HG02571 (cell line): ENCODE data around the gene IFNA5.

ENCODE experiments used
- ATAC-seq: cut with Tn5 transposase; IDR thresholded peaks from one replicate; pipeline ENCODE4 v1.9.1; 2021; ENCODE audit warnings: mild to moderate bottlenecking, moderate library complexity; ENCODE audit not compliant: unreplicated experiment

The IFNA5 gene

GRCh38 chr9:21305213-21305612 lies at the start of gene IFNA5:
Gene IFNA5 (minus strand): TSS chr9:21305313. CDS start chr9:21305256, 57 bp downstream.
- ATAC-seq, result no peak

GRCh38 chr9:21350787-21351186 lies 45.7 kb upstream of the IFNA5 start, which contains the start of gene IFNA6:
Gene IFNA6 (minus strand): TSS chr9:21350887. CDS start chr9:21350887, 0 bp downstream.
- no peak for ATAC-seq

- no peak for ATAC-seq
These were observed 43.4 kb upstream of the IFNA5 start for GRCh38 chr9:21348430-21348970.

- no peak for ATAC-seq
These were observed 35.6 kb upstream of the IFNA5 start for GRCh38 chr9:21340735-21341134.

GRCh38 chr9:21336457-21336856 lies 31.3 kb upstream of the IFNA5 start:
- no peak for ATAC-seq

- peak; percentile 88 for ATAC-seq
These were observed 29.9 kb upstream of the IFNA5 start, which contains the start of gene KLHL9 for GRCh38 chr9:21334701-21335632. Gene KLHL9 (minus strand): TSS chr9:21335404. CDS start chr9:21334859, 545 bp downstream.

- no peak for ATAC-seq
These were observed 28.1 kb upstream of the IFNA5 start for GRCh38 chr9:21333226-21333625.

GRCh38 chr9:21331676-21332402 lies 26.7 kb upstream of the IFNA5 start:
- no peak for ATAC-seq

- ATAC-seq, result peak; percentile 67
These were observed 21.5 kb upstream of the IFNA5 start for GRCh38 chr9:21326526-21327139.

GRCh38 chr9:21324047-21324446 lies 18.9 kb upstream of the IFNA5 start:
- ATAC-seq, result no peak

- no peak for ATAC-seq
These were observed 17.9 kb upstream of the IFNA5 start for GRCh38 chr9:21322911-21323461.

- no peak for ATAC-seq
These were observed 15.4 kb upstream of the IFNA5 start for GRCh38 chr9:21320465-21320864.

GRCh38 chr9:21317956-21318923 lies 13.1 kb upstream of the IFNA5 start:
- peak; percentile 73 for ATAC-seq

- no peak for ATAC-seq
These were observed 11.7 kb upstream of the IFNA5 start for GRCh38 chr9:21316860-21317259.

GRCh38 chr9:21316032-21316842 lies 11.1 kb upstream of the IFNA5 start:
- no peak for ATAC-seq

- no peak for ATAC-seq
These were observed 9.0 kb upstream of the IFNA5 start for GRCh38 chr9:21314152-21314551.

GRCh38 chr9:21311889-21312288 lies 6.8 kb upstream of the IFNA5 start:
- ATAC-seq, result no peak

- no peak for ATAC-seq
These were observed 9.1 kb downstream of the IFNA5 start for GRCh38 chr9:21295992-21296391.
